Measurements from ENCODE around the gene LYPD6B. TPM values are rescaled to one million over a fixed set of nuclear protein-coding genes. Genes with fewer than 3 reads are reported as not detected.

The LYPD6B gene
- total RNA-seq, 2 donors from 2014 or later: 12.6 to 14.5 TPM

GRCh38 chr2:149184991-149185390 lies 146.5 kb downstream of the LYPD6B start:
- peaks cover 10% of the 10 kb centered on the region for H3K27me3 Mint-ChIP-seq (ENCODE audit: insufficient read depth)
- no peaks in the 10 kb centered on the region for H3K36me3 Mint-ChIP-seq (ENCODE audit: low read depth)
- TF ChIP-seq, protein P1, sequence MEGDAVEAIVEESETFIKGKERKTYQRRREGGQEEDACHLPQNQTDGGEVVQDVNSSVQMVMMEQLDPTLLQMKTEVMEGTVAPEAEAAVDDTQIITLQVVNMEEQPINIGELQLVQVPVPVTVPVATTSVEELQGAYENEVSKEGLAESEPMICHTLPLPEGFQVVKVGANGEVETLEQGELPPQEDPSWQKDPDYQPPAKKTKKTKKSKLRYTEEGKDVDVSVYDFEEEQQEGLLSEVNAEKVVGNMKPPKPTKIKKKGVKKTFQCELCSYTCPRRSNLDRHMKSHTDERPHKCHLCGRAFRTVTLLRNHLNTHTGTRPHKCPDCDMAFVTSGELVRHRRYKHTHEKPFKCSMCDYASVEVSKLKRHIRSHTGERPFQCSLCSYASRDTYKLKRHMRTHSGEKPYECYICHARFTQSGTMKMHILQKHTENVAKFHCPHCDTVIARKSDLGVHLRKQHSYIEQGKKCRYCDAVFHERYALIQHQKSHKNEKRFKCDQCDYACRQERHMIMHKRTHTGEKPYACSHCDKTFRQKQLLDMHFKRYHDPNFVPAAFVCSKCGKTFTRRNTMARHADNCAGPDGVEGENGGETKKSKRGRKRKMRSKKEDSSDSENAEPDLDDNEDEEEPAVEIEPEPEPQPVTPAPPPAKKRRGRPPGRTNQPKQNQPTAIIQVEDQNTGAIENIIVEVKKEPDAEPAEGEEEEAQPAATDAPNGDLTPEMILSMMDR (conservative IDR thresholded peaks at IDR 0.05): no peak
- no peak overlapping the region for H3K4me3 ChIP-seq (ENCODE audit: low read length)
- no peak for DNase-seq
- no peak overlapping the region for H3K27ac ChIP-seq (ENCODE audit: low read depth, low read length)
- no peaks in the 10 kb centered on the region for H3K27me3 ChIP-seq (ENCODE audit: control insufficient read depth, insufficient read depth, low read length, poor library complexity, severe bottlenecking)
- no peaks in the 10 kb centered on the region for H3K36me3 ChIP-seq (ENCODE audit: control insufficient read depth, insufficient read depth, low read length)
- H3K4me1 ChIP-seq (ENCODE audit: control insufficient read depth, insufficient read depth, low read length): no peaks in the 10 kb centered on the region
- H3K9me3 Mint-ChIP-seq: no peaks in the 10 kb centered on the region
- WGBS, 2 experiments (ENCODE audit: insufficient coverage in 1 of 2, insufficient read length in 1 of 2): 99% methylated on average over 2 of the region's 2 CpGs; no CpG with 5 or more reads in 1 of the 2 experiments
- no peaks in the 10 kb centered on the region for H3K9me3 ChIP-seq (ENCODE audit: control insufficient read depth, low read length)
- no peak overlapping the region for H3K9ac ChIP-seq (ENCODE audit: extremely low read depth, low read length, poor library complexity, severe bottlenecking)
- H3K27ac Mint-ChIP-seq: no peak overlapping the region
- H3K4me3 Mint-ChIP-seq: no peak overlapping the region
- H3K4me1 Mint-ChIP-seq: peaks cover 10% of the 10 kb centered on the region

DNA sequence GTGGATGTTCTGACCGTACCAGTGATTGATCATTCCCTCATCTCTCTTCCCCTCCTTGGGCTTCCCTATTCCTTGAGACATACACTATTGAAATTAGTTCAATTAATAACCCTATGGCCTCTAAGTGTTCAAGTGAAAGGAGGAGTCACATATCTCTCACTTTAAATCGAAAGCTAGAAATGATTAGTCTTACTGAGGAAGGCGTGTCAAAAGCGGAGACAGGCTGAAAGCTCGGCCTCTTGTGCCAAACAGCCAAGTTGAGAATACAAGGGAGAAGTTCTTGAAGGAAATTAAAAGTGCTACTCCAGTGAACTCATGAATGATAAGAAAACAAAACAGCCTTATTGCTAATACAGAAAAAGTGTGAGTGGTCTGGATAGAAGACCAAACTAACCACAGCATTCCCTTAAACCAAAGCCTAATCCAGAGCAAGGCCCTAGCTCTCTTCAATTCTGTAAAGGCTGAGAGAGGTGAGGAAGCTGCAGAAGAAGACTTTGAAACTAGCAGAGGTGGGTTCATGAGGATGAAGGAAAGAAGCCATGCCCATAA lies 147.5 kb downstream of the LYPD6B start:
- Mint-ChIP-seq H3K27me3 (ENCODE audit: insufficient read depth) (peaks cover 10% of the 10 kb centered on the region), H3K27ac (no peak overlapping the region), H3K9me3 (no peaks in the 10 kb centered on the region), H3K36me3 (ENCODE audit: low read depth) (no peaks in the 10 kb centered on the region), H3K4me1 (peaks cover 6% of the 10 kb centered on the region), H3K4me3 (no peak overlapping the region)
- Histone ChIP-seq H3K27ac (ENCODE audit: low read depth, low read length) (no peak overlapping the region), H3K9ac (ENCODE audit: extremely low read depth, low read length, poor library complexity, severe bottlenecking) (no peak overlapping the region), H3K9me3 (ENCODE audit: control insufficient read depth, low read length) (no peaks in the 10 kb centered on the region), H3K4me1 (ENCODE audit: control insufficient read depth, insufficient read depth, low read length) (no peaks in the 10 kb centered on the region), H3K27me3 (ENCODE audit: control insufficient read depth, insufficient read depth, low read length, poor library complexity, severe bottlenecking) (no peaks in the 10 kb centered on the region), H3K4me3 (ENCODE audit: low read length) (no peak overlapping the region), H3K36me3 (ENCODE audit: control insufficient read depth, insufficient read depth, low read length) (no peaks in the 10 kb centered on the region)
- no peak for DNase-seq
- WGBS, 2 experiments (ENCODE audit: insufficient coverage in 1 of 2, insufficient read length in 1 of 2): 94 to 100% methylated on average over 4 to 5 of the region's 5 CpGs
- TF ChIP-seq, protein P1 (conservative IDR thresholded peaks at IDR 0.05): no peak

DNA sequence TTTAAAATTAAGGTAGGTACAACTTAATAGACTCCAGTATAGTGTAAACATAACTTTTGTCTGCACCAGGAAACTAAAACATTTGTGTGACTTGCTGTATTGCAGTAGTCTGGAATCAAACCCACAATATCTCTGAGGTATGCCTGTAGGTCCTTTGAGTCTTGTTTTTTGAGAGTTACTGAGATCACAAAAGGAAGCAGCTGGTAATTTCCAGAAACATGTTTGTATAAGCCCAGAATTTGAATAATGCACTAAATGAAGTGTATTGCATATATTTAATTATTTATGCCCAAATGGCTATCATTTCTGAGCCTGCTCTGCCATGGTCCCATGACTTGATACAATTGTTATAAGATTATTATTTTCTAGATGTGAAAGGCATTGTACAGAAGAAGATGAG lies 148.6 kb downstream of the LYPD6B start:
- Mint-ChIP-seq H3K4me1 (peaks cover 6% of the 10 kb centered on the region), H3K27me3 (ENCODE audit: insufficient read depth) (peaks cover 10% of the 10 kb centered on the region), H3K36me3 (ENCODE audit: low read depth) (no peaks in the 10 kb centered on the region), H3K27ac (no peak overlapping the region), H3K4me3 (no peak overlapping the region), H3K9me3 (no peaks in the 10 kb centered on the region)
- TF ChIP-seq, protein P1 (conservative IDR thresholded peaks at IDR 0.05): no peak
- Histone ChIP-seq H3K27me3 (ENCODE audit: control insufficient read depth, insufficient read depth, low read length, poor library complexity, severe bottlenecking) (no peaks in the 10 kb centered on the region), H3K4me1 (ENCODE audit: control insufficient read depth, insufficient read depth, low read length) (no peaks in the 10 kb centered on the region), H3K9me3 (ENCODE audit: control insufficient read depth, low read length) (no peaks in the 10 kb centered on the region), H3K4me3 (ENCODE audit: low read length) (no peak overlapping the region), H3K9ac (ENCODE audit: extremely low read depth, low read length, poor library complexity, severe bottlenecking) (no peak overlapping the region), H3K36me3 (ENCODE audit: control insufficient read depth, insufficient read depth, low read length) (no peaks in the 10 kb centered on the region), H3K27ac (ENCODE audit: low read depth, low read length) (no peak overlapping the region)
- DNase-seq: no peak
